ENCODE data around the gene DTX3L.

The DTX3L gene

GRCh38 chr3:122546151-122546550 lies 18.0 kb upstream of the DTX3L start:
- TF ChIP-seq EGR1 (IDR thresholded peaks at IDR 0.05) (no peak), NFIC (IDR thresholded peaks at IDR 0.05) (no peak), FOXM1 (IDR thresholded peaks at IDR 0.05; ENCODE audit: borderline replicate concordance, low read depth) (no peak), TEAD4 (IDR thresholded peaks at IDR 0.05) (no peak), YY1 (IDR thresholded peaks at IDR 0.05; ENCODE audit: low read depth) (no peak), RAD21 (IDR thresholded peaks at IDR 0.05; ENCODE audit: low read depth) (no peak), REST (IDR thresholded peaks at IDR 0.05; ENCODE audit: low read depth) (no peak), TCF12 (IDR thresholded peaks at IDR 0.05; ENCODE audit: low read depth) (no peak), CEBPB (IDR thresholded peaks at IDR 0.05) (no peak), EP300 (IDR thresholded peaks at IDR 0.05; ENCODE audit: borderline replicate concordance) (no peak), ZBTB7A (IDR thresholded peaks at IDR 0.05; ENCODE audit: low read depth) (no peak), USF1 (IDR thresholded peaks at IDR 0.05) (no peak)

- no peak for TF ChIP-seq ZBTB7A (IDR thresholded peaks at IDR 0.05; ENCODE audit: low read depth)
- TF ChIP-seq, protein P1, sequence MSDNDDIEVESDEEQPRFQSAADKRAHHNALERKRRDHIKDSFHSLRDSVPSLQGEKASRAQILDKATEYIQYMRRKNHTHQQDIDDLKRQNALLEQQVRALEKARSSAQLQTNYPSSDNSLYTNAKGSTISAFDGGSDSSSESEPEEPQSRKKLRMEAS (IDR thresholded peaks at IDR 0.05), result no peak
- TF ChIP-seq EP300 (IDR thresholded peaks at IDR 0.05; ENCODE audit: borderline replicate concordance), result no peak
- no peak for TF ChIP-seq TEAD4 (IDR thresholded peaks at IDR 0.05)
- no peak for TF ChIP-seq USF1 (IDR thresholded peaks at IDR 0.05)
- no peak for TF ChIP-seq TCF12 (IDR thresholded peaks at IDR 0.05; ENCODE audit: low read depth)
- TF ChIP-seq NFIC (IDR thresholded peaks at IDR 0.05), result no peak
- TF ChIP-seq EGR1 (IDR thresholded peaks at IDR 0.05), result no peak
- TF ChIP-seq REST (IDR thresholded peaks at IDR 0.05; ENCODE audit: low read depth), result no peak
Observed at GRCh38 chr3:122548076-122548475, 16.1 kb upstream of the DTX3L start.

GRCh38 chr3:122548619-122549018 lies 15.5 kb upstream of the DTX3L start:
- TF ChIP-seq YY1 (IDR thresholded peaks at IDR 0.05; ENCODE audit: low read depth) (no peak), REST (IDR thresholded peaks at IDR 0.05; ENCODE audit: low read depth) (no peak), EP300 (IDR thresholded peaks at IDR 0.05; ENCODE audit: borderline replicate concordance) (no peak), FOXM1 (IDR thresholded peaks at IDR 0.05; ENCODE audit: borderline replicate concordance, low read depth) (no peak), ZBTB7A (IDR thresholded peaks at IDR 0.05; ENCODE audit: low read depth) (no peak), EGR1 (IDR thresholded peaks at IDR 0.05) (no peak), TAF1 (IDR thresholded peaks at IDR 0.05; ENCODE audit: low read depth) (no peak), USF1 (IDR thresholded peaks at IDR 0.05) (no peak), CREB1 (IDR thresholded peaks at IDR 0.05; ENCODE audit: low read depth) (no peak), CEBPB (IDR thresholded peaks at IDR 0.05) (no peak), TCF12 (IDR thresholded peaks at IDR 0.05; ENCODE audit: low read depth) (no peak), RAD21 (IDR thresholded peaks at IDR 0.05; ENCODE audit: low read depth) (no peak), TEAD4 (IDR thresholded peaks at IDR 0.05) (no peak)
- TF ChIP-seq, protein P1 (IDR thresholded peaks at IDR 0.05), result no peak

- TF ChIP-seq USF1 (IDR thresholded peaks at IDR 0.05) (no peak), TCF12 (IDR thresholded peaks at IDR 0.05; ENCODE audit: low read depth) (no peak), EGR1 (IDR thresholded peaks at IDR 0.05) (no peak), TAF1 (IDR thresholded peaks at IDR 0.05; ENCODE audit: low read depth) (no peak), REST (IDR thresholded peaks at IDR 0.05; ENCODE audit: low read depth) (no peak), FOXM1 (IDR thresholded peaks at IDR 0.05; ENCODE audit: borderline replicate concordance, low read depth) (no peak), CEBPB (IDR thresholded peaks at IDR 0.05) (no peak), ZBTB7A (IDR thresholded peaks at IDR 0.05; ENCODE audit: low read depth) (no peak), NFIC (IDR thresholded peaks at IDR 0.05) (no peak), TEAD4 (IDR thresholded peaks at IDR 0.05) (no peak), YY1 (IDR thresholded peaks at IDR 0.05; ENCODE audit: low read depth) (no peak), EP300 (IDR thresholded peaks at IDR 0.05; ENCODE audit: borderline replicate concordance) (no peak), RAD21 (IDR thresholded peaks at IDR 0.05; ENCODE audit: low read depth) (no peak), CREB1 (IDR thresholded peaks at IDR 0.05; ENCODE audit: low read depth) (no peak)
- TF ChIP-seq, protein P1 (IDR thresholded peaks at IDR 0.05), result no peak
Observed at GRCh38 chr3:122553171-122553570, 11.0 kb upstream of the DTX3L start.

All from Ishikawa (cell line).